ENCODE data around the gene TOE1.
"Not testable (repeated sequence)": the region's sequence is repeated elsewhere in the genome, so short reads cannot be mapped to it uniquely, and the experiment has no call there.

The TOE1 gene

DNA sequence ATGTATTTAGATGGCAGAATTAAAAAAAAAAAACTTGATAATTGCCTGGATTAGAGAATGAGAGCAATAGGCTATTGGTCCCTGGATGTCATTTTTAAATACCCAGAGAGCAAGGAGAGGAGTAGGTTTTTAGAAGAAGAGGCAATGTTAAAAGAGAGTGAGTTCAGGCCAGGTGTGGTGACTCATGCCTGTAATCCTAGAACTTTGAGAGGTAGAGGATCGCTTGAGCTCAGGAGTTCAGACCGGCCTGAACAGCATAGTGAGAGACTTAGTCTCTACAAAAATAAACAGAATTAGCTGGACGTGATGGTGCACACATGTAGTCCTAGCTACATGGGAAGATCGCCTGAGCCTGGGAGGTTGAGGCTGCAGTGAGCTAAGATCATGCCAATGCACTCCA lies 16.2 kb downstream of the TOE1 start:
- no peak for DNase-seq

GRCh38 chr1:45359882-45360513 lies 20.0 kb downstream of the TOE1 start:
- DNase-seq, result peak; percentile 64

- DNase-seq, result peak; percentile 65
Measured at GRCh38 chr1:45360981-45361380, 21.0 kb downstream of the TOE1 start.

DNA sequence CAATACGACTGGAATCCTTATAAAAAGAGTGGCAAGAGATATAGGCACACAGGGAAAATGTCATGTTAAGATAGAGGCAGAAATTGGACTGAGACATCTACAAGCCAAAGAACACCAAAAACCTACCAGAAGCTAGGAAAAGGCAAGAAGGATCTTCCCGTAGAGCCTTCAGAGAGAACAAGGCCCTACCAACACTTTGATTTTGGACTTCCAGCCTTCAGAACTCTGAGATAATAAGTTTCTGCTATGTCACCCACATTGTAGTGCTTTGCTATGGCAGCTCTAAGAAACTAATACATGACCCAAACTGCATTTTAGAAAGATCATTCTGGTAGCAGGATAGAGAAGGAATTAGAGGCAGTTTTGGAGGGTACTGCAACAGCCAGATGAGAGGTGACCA lies 24.3 kb downstream of the TOE1 start:
- DNase-seq, result no peak

DNA sequence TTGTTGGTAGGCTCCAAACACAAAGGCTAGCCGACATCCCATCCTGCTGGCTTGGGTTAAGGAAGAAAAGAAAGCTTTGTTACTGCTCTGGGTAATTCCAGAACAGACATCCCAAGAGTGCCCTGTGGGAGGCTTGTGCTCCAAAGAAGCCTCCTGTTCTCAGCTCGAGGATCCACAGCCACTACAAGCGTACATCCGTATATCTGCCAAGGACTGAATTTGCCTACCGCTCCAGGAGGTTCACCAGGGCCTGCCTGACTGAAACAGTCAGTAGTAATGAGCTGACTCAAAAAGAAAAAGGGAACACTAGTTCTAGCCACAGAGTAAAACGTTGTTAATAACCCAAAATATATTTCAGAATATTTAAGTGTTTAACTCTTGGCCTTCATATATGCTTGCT lies 25.1 kb downstream of the TOE1 start:
- DNase-seq, result no peak

DNA sequence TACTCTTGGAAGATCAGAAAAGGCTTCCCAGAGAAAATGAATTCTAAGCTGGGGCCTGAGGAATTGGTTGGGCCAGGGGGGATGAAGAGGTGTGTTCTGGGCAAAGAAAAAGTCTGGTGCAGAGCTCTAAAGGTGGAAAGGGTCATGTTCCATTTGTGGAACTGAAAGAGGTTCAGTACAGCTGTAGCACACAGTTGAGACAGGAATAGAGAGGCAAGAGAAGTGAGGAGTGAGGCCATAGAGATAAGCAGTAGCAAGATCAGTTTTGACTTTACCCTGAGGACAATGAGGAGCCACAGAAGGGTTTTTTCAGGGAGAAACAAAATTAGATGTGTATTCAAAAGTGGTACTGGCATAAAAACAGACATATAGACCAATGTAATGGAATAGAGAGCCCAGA lies 30.6 kb downstream of the TOE1 start:
- DNase-seq, result no peak

DNA sequence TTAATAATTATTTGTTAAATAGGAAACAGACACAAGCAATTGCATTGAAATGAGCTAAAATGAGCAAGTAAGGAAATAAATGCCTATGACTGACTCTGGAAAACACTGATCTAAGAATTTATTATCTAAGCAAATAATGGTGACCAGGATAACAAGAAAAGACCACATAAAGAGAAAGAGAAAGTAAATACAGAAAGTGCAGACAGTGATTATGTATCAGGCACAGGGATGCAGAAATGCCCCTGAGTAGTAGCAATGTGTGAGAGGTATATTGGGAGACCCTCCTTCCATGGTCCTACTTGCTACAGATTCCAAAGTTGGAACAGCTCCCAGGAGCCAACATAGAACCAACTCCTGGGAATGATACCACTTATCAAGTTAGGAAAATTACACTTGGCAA lies 33.6 kb downstream of the TOE1 start:
- no peak for DNase-seq

DNA sequence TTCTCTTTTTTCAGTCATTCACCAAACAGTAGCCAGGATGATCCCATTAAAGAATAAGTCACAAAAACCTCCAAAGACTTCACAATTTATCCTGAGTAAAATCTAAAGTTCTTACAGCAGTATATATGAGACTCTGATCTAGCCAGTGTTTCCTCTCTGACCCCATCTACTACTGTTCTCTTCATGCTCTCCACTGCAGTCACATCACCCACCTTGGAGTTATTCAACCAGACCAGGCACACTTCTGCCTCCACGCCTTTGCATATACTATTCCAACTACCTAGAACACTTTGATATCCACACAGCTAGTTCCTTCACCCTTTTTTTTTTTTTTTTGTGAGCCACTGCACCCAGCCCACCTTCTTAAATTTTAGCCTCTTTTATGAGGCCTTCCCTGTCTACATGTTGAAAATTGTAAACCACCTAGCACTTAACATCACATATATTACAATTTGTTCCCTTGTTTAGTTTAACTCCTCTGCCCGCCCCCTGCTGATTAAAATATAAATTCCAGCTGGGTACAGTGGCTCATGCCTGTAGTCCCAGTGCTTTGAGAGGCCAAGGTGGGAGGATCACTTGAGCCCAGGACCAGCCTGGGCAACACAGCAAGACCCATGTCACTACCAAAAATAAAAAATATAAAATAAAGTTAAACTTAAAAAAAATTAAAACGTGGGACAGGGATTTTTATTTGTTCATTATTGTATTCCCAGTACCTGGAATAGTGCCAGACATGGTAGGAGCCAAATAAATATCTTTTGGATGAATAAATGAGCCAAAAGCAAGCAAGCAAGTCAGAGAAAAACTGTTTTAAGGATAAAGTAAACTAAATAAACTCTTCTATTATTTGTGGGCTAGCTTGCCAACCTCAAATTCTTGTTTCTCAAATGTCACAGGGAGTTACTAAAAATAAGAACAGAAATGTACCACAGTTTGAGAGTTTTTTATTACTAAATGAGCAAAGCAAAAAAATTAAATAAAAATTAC lies 35.4 kb downstream of the TOE1 start:
- no peak for DNase-seq

GRCh38 chr1:45378184-45378583 lies 38.2 kb downstream of the TOE1 start:
- no peak for DNase-seq

DNA sequence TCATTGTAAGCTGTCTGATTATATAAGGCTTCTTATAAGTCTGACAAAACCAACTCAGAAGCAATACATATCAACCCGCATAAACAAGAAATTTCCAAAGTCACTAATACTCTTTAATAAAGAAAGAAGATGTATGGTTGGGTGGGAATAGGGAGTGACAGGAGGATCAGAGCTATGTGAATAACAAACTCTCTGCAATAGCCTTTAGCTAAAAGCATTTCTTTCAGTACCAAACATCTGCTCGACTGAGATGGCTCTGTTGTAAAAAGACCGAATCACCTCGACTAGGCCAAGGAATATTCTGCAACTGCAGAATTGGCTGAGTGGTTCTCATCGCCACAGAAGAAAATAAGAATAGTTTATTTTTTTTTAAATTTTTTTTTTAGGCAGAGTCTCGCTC lies 39.6 kb downstream of the TOE1 start:
- DNase-seq, result no peak

DNA sequence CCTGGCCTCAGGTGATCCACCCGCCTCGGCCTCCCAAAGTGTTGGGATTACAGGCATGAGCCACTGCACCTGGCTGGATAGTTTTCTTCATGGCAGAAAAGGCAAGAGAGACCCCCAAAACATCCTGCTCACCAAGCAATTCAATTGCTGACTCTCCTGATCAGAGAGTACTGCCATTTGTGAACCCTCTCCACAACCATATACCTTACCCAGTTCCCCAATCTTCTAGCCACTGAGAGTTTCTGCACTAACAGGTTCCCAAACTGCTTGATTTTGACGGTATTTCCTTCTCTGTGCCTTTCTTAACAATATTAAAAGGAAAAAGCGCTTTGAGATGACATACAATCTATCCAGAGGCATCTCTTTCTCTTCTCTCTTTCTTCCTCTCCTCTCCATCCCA lies 40.2 kb downstream of the TOE1 start:
- DNase-seq, result no peak

DNA sequence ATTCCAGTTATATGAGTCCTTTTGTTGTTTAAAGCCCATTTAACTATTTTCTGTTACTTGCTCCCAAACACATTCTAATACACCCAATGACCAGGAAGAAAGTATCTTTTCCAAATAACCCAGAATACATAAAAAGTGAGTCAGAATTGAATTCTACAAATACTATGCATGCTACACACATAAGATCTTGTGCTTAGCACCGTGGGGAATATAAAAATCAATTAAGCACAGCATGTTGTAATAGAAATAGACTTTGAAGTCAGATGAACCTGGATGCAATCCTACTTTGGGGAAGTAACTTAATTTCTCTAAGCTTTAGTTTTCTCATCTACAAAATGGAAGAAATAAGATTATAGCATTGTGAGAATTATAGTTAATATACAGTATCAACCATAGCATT lies 40.8 kb downstream of the TOE1 start:
- DNase-seq, result no peak

DNA sequence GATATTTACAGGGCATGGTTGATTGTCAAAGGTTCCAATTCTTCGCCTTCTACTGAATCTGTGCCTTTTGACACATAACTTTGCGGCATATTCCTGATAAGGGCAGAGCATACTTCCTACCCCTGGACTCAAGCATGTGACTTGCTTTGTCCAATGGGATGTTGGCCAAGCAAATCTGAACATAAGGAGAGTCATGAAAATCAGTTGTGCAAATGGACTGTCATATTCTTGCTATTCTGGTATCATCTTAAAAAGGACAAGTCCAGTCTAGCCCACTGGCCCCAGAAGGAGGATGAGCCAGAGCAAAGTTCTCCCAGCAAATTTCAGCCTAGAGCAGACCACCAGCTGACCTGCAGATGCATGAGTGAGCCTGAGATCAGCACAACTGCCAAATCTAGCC lies 41.3 kb downstream of the TOE1 start:
- DNase-seq, result no peak

DNA sequence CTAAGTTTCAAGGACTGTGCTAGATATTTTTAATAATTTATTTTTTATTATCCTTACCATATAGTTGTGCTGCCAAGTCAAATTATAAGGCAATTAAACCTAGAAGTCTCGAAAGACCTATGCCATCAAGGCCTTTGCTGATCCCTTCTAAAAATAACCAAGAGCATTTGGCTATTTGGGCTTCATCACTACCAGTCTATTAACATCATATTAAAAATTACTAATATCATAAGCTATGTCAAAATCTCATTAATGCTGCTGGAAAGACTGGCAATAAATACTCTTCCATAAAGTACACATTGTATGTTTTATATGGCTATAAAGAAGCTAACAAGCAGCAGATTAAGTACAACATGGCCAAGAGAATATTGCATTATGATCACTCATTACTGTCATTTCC lies 43.2 kb downstream of the TOE1 start:
- DNase-seq, result no peak

- not testable (repeated sequence) for DNase-seq
Measured at GRCh38 chr1:45384213-45384612, 44.2 kb downstream of the TOE1 start.

- DNase-seq, result no peak
Measured at GRCh38 chr1:45385302-45385701, 45.3 kb downstream of the TOE1 start.

DNA sequence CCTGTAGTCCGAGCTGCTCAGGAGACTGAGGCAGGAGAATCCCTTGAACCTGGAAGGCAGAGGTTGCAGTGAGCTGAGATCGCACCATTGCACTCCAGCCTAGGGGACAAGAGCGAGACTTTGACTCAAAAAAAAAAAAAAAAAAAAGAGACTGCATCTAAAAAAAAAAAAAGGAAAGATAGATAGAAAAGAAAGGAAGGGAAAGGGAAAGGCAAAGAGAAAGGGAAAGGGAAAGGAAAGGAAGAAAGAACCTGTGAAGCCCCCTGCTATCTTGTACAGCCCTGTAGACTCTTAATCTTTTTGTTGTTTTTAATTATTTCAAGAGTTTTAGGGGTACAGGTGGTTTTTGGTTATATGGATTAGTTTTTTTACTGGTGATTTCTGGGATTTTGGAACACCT lies 46.2 kb downstream of the TOE1 start:
- DNase-seq, result no peak

All from HCEC 1CT (cell line).